HG03575 (cell line): ENCODE measurements around the gene EML1.

Experiments
- ATAC-seq: cut with Tn5 transposase; IDR thresholded peaks from one replicate; pipeline ENCODE4 v1.9.1; 2021; ENCODE audit not compliant: unreplicated experiment, insufficient number of reproducible peaks, low FRiP score; ENCODE audit errors: extremely low read depth

EML1 gene

DNA sequence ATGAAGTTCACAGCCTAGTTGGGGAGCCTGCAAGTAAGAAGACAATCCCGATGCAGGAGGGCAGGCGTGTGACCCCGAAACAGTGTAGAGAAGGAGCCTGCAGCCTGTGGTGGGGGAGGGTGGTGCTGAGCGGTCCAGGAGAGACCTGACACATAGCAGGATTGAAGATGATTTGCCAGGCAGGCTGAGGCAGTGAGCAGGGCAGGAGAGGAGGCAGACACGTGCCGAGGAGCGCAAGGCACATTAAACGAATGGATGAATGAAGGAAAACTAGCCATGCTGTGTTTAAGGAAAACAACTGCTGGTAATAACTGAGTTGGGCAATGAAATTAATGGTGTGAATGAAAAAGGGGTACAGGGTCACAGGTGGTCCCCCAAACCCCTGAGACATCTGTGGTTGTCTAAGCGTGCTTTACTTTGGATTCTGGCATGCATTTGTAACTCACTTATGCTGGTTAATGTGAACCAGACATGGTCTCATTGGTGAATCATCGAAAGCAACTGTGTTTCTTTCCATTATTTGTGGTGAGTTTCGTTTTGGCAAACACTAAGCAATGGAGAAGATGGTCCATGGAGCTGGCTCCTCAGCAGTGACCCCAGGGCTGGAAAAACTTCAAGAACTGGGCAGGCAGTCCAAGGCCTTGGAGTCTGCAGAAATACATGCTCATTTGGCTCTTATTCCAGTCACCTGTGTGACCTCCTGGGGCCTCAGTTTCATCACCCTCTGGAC lies 175.1 kb downstream of the EML1 start:
- no peak for ATAC-seq

DNA sequence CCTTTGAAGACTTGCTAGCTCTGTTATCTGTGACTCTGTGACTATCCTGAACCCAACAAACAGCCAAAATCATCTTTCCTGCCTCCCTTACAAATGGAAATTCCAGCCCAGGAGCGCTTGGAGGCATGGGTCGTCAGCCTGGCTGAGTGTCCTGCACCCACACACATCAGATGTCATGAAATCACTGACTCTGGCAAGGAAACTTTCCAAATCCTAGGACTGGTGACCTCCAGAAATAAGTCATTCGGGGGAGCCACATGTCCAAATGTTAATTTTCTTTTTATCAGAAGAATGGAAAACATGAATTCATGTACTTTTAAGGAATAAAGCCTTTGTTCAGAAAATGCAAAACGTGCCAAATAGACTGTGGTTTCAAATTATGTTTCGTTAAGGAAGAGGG lies 175.7 kb downstream of the EML1 start:
- ATAC-seq = no peak

DNA sequence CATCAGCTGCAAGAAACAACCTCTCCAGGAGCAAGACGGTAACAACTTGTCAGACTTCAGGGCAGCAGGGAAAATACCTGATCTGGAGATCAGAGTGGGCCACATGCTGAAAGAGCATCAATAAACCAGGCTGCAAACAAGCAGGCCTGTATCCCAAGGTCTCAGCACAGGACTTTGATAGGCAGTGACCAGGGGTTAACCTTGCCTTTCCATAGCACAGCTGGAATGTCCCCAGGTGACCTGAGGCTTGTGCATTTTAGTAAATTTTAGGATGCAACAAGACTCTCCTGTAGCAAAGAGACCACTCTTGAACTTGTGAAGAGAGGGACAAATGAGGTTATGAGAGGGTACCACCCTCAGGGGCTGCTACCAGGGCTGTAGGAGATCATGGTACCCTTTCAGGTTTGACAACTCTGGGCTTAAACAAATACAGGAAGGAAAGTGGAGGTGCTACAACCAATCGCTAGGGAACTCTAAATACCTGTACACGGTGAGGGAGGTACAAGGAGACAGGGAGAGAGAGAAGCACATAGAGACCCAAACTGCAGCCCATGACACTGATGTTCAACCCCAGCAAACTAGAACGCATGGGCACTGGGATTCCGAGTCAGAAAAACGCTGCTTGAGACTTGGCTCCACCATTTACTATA lies 176.6 kb downstream of the EML1 start:
- no peak for ATAC-seq

DNA sequence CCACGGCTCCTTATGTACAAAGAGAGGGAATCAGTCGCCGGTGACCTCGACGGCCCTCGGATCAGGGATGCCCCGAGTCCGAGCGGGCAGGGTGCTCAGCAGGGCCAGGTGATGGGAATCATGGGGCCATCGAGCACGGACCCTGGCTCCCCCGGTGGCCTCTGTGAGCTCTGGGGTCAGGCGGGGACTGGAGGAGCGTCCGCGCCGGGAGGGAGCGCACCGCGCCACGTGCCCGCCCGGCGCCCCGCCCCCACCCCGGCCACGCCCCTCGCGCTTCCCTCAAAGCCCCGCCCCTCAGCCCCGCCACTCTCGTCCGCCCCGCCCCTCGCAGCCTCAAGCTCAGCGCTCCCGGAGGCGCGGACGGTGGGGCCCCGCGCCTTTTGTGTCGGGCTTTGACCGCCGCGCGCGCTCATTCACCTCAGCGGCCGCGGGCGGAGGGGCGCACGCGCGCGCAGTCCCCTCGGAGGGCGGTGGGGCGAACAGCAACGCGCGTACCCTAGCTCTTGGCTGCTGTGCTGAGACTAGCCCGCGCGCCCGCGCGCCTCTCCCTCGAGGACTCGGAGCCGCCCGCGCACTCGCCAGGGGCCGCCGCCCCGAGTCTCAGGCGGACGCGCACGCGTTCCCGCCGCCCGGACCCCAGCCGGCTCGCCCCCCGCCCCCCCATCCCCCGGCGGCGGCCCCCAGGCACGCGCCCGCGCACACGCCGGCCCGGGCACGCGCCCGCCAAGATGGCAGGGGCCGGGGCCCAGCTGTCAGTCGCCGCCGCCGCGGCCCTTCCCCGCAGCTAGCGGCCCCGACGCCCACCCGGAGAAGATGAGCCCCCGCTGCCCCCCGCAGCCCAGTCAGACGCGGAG lies 178.1 kb downstream of the EML1 start:
- ATAC-seq = no peak

DNA sequence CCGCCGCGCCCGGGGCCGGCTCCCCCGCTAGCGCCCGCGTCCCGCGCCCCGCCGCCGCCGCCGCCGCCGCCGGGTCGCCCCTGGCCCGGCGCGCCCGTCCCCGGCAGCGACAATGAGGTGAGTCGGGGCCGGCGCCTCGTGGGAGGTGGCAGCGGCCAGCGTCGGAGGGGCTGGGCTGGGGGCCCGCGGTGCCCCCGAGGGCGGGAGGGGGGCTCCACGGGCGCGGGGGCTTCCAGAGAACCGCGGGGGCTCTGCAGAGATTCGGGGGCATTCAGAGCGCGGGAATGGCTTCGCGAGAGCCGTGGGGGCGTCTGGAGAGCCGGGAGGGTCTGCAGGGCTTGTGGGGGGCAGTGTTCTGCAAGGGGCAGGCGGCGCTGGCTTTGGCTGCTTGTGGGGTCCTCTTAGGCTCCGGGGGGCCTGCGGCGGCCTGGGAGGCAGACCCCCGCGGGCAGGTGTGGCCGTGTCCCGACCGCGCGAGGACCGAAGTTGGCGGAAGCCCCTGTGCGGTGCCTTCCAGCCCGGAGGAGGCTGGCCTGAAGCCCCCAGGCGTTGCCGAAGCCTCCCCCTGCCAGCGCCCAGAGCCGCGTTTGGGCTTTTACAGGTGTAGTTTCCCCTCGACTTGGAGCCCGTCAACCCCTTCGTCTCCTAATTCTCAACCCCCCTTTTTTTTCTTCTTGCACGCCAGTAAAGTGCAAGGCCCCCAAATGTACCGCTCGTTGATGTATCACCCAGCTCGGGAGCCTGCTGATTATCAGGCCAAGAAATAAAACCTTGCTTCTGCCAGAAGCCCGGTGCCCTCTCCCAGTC lies 178.9 kb downstream of the EML1 start:
- no peak for ATAC-seq

DNA sequence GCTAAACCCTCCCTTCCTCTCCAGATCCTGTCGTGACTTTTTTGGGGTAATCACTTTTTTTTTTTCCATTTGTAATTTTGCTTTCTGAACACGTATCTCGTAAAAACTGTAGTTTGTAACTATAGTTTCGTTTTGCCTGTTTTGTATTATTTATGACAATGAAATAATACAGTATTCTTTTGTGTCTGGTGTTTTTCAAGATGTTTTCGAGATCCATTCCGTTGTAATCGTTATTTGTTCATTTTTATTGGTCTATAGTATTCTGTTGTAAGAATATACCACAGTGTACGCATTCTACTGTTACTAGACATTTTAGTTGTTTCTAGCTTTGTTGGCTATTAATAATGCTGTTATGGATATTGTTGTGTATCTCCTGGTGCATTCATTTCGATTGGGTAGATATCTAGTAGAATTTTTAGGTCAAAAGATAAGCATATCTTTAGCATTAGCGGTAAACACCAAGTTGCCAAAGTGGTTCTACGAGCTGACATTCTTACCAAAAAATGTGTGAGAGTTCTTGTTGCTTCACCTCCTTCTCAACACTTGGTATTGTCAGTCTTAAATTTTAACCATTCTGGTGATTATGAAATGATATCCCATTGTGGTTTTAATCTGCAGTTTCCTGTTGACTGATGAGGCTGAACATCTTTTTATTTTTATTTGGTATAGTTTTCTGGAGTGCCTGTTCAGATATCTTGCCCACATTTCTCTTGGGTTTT lies 179.7 kb downstream of the EML1 start:
- ATAC-seq = no peak

DNA sequence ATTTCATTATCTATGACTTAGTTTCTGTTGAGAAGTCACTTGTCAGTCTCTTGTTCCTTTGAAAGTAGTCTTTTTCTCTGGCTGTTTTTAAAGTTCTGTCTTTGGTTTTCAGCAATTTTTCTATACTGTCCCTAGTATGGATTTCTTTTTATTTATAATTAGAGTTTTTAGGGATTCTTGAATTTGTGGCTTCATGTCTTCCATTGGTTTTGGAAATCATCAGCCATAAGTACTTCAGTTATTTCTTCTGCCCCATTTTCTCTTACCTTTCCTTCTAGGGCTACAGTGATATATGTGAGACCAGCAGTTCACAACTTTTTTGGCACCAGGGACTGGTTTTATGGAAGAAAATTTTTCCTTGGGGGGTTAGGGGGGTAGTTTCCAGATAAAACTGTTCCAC lies 182.0 kb downstream of the EML1 start:
- ATAC-seq = no peak

DNA sequence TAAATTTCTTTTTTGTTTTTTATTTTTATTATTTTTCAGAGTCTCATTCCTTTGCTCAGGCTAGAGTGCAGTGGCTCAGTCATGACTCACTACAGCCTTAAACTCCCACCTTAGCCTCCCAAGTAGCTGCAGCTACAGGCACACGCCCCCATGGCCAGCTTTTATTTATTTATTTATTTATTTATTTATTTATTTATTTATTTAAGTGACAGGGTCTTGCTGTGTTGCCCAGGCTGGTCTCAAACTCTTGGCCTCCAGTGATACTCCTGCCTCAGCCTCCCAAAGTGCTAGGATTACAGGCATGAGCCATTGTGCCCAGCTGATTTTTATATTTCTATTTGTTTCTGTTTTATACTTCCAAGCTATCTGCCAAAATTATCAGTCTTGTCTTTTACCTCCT lies 182.8 kb downstream of the EML1 start:
- no peak for ATAC-seq

DNA sequence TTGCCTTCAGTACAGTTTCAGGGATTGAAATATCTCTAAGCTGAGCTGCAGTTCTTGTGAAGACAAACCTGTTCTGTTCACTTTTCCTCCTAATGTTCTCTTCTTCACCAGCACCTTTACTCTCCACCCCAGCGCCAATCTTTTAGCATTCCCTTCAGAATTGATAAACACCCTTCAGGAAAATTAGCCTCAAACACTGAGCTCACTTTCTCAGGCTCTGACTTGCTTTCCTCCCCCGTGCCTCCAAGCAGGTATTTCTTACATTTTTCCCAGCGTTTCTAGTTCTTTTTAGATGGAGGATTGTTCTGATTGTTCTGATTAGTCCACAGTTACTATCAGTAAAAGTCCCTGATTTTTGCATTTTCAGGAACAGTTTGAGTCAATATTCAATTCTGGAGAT lies 183.5 kb downstream of the EML1 start:
- ATAC-seq = no peak

DNA sequence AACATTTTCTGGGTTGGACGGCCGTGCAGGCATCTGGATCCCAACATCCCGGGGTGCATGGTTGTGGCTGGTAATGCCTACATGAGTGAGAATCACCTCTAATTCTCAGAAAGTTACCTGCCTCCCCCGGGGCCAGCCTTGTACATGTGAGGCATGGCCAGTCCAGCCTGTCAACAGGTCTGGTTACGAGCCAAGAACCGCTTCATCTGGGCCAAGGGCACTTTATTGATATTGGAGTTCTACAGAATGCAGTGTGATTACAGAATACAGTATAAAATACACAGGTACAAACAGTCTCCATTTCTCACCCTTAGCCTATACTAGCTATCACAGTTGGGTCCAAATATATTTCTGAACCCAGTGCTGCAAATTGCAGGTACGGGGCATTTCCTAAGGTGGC lies 187.1 kb downstream of the EML1 start:
- ATAC-seq = no peak

DNA sequence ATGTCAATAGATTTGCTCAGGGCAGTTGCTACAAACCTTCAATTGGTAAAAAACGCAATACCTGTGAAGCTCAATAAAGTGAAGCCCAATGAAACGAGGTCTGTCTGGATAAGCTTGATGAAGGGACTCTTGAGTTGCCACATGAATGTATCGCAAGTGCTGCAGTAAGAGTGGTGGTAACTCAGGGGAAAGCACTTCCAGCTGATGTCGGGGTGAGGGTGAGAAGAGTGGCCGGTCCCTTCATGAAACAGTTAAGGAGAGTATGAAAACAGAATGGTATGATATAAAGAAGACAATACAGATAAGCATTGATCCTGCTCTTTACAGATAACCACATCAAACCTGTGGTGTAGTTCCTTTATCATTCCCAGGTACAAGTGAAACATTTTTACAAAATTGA lies 188.6 kb downstream of the EML1 start:
- ATAC-seq = no peak

DNA sequence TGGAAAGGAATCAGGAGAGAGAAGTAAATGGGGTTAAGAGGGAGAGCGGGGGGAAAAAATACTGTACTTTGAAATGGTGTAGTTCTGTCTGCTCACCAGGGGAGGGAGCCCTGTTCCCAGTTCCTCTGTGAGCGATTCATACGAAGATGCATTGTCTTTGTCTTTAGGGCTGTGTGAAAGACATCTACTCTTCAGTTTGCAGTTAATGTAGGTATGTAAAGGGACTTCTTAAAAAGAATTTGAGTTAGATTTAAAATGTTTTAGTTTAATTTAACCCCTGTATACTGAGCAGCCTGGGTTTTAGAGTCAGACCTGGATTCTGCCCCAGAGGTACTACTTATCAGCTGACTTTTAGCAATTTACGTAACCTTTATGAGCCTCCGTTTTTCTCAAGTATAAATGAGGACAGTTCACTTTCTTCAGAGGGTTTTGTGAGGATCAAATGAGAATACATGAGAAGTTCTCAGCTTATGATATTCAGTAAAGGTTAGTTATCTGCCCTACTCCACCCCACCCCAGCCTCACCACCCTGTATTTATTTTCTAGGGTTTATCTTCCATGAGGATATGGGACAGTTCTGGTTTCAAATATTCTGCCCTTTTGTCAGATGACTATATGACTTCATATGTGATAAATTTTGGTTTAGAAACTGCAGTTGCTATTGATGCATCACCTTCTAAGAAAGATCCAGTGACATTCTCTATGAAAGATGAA lies 189.5 kb downstream of the EML1 start:
- no peak for ATAC-seq

DNA sequence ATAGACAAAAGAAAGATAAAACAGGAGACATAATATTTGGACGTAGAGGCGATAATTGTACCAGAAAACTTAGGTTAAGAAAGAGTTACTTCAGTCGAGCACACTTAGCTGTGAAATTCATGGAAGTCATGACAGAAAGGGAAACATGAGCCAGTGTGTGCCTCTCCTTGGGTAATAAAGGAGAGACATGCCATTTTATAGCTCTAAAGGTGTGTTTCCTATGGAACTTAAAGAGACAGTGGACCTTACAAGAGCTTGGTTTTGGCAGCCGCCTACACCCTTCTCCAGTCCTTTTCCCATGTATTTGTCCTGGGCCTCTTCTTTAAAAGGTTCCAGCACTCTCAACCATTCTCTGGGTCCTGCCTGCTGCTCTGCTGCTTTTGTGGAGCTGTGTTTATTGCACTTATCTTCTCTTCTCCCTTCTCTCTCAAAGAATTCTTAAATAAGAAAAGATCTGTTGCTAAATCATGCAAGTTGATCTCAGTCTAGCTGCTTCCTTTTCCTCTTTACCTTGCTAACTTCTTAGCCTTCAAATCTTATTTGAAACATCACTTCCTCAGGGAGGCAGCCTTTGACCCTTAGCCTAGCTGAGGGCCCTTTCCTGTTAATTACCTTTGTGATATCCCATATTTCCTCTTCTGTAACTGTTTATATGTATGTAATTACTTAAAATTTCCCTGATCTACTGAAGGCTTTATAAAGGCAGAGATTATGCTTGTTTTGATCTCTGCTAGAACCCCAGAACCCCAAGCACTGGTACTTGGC lies 190.2 kb downstream of the EML1 start:
- no peak for ATAC-seq

DNA sequence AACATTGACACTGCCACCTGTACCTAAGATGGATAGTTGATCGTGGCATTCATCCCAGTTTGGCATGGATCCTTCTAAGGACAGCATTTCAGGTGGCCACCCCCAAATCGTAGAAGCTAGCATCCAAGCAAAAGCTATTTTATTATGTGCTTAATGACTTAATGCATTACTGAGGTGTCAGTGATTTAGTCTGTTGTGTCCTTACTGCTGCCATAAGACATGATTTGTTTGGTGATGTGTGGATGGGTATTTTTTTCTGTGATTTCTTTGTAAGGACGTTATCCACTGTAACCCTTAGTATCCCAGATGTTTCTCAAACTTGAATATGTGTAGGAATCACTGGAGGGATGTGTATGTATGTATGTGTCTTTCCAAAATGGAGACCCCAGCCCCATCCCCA lies 190.8 kb downstream of the EML1 start:
- ATAC-seq = no peak

DNA sequence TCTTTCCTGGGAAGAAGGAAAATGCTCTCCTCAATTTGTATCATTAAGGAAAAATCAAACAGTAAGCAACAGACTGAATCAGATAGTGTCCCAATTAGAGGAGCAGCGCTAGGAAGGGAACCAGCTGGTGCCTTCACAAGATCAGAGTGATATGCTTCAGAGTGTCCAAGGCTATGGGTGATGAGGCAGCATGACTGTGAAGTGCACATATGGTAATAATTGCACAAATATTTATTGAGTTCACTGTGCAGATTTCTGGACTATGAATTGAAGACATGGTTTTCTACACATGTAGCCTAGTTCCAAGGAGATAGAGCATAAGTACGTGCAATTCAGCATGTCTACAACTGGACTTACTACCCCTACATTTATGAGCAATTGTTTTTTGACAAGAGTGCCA lies 193.2 kb downstream of the EML1 start:
- ATAC-seq = no peak

DNA sequence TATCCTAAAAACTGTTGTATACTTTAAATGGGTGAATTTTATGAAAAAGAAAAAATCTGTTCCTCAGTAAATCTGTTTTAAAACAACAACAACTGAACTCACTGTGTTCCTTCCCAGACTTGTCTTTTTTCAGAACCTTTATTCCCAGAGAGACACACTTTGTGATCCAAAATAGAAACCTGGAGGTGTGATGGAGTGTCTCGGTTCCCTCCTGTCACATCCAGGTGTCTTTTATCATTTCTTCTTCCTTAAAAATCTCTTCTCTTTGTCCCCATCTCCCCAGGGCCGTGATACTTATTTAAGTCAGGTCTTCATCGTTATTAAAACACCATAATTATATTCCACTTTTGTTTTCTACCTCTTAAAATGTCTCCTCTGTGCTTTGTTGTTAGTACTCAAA lies 195.8 kb downstream of the EML1 start:
- ATAC-seq = no peak
